MCF 10A (cell line): ENCODE data around the gene UGCG. TPM values are rescaled to one million over a fixed set of nuclear protein-coding genes. Genes with fewer than 3 reads are reported as not detected.

ENCODE experiments used
- BruUV-seq: library from RNA; stranded (reverse); fragments of 400-500 nt; replicated peaks from 2 replicates; lab custom pipeline; 2021; lab: Mats Ljungman, UMichigan
- CTCF ChIA-PET: fragments of 300-600 bp; sonication (Branson Sonifier 250); formaldehyde crosslinking; extraction: SDS; loops from one replicate; lab custom pipeline; 2021; ENCODE audit warnings: antibody characterized with exemption, inconsistent platforms; lab: Yijun Ruan, JAX
- POLR2A ChIA-PET: fragments of 300-600, 350-650 bp; sonication (Branson Sonifier 250); formaldehyde crosslinking; extraction: SDS; loops from one replicate; lab custom pipeline; 2020; ENCODE audit warnings: antibody characterized with exemption, inconsistent platforms; lab: Yijun Ruan, JAX
- DNase-seq: peaks from one replicate; pipeline ENCODE4 v3.0.0-alpha.2; 2018; ENCODE audit not compliant: unreplicated experiment
- H3K27ac Mint-ChIP-seq: one replicate; pipeline ENCODE4 v1.8.0; 2022; ENCODE audit warnings: mild to moderate bottlenecking, low read depth, mixed read lengths; ENCODE audit not compliant: unreplicated experiment
- H3K27me3 Mint-ChIP-seq: one replicate; pipeline ENCODE4 v1.8.0; 2022; ENCODE audit warnings: mixed read lengths; ENCODE audit not compliant: insufficient read depth, unreplicated experiment
- H3K36me3 Mint-ChIP-seq: one replicate; pipeline ENCODE4 v1.8.0; 2022; ENCODE audit warnings: mild to moderate bottlenecking, moderate library complexity, mixed read lengths; ENCODE audit not compliant: insufficient read depth, unreplicated experiment
- H3K4me1 Mint-ChIP-seq: one replicate; pipeline ENCODE4 v1.8.0; 2022; ENCODE audit warnings: mixed read lengths; ENCODE audit not compliant: insufficient read depth, unreplicated experiment
- H3K4me3 Mint-ChIP-seq: one replicate; pipeline ENCODE4 v1.8.0; 2022; ENCODE audit warnings: mild to moderate bottlenecking, moderate library complexity, mixed read lengths; ENCODE audit not compliant: unreplicated experiment
- H3K9me3 Mint-ChIP-seq: one replicate; pipeline ENCODE4 v1.8.0; 2022; ENCODE audit warnings: mixed read lengths; ENCODE audit not compliant: unreplicated experiment
- CTCF ChIP-seq: fragments of 200-600 bp; IDR thresholded peaks from one replicate; pipeline ENCODE4 v1.8.0; 2022; ENCODE audit warnings: antibody characterized with exemption, mild to moderate bottlenecking; ENCODE audit not compliant: unreplicated experiment
- intact Hi-C: fragments of 100-400 bp; cut with micrococcal nuclease; formaldehyde crosslinking; loops from 2 replicates; pipeline ENCODE4 v1.14.1; 2022
- total RNA-seq: library from RNA; stranded (reverse); gene quantifications from 2 replicates; pipeline ENCODE4 v1.2.3, GENCODE V29; 2022

The UGCG gene
- total RNA-seq, 1 experiment from 2014 or later: 29.5 TPM

GRCh38 chr9:111966124-111966723 lies 69.6 kb downstream of the UGCG start:
- POLR2A ChIA-PET: interaction anchor here (0.9 to 2.1 kb wide), 6 partner anchors 47 to 366 kb away, joined by 3 to 7 read pairs (median 4); partner anchors contain the start of gene UGCG
- no peak for TF ChIP-seq CTCF
- no peaks in the 10 kb centered on the region for H3K27me3 Mint-ChIP-seq
- CTCF ChIA-PET: interaction anchor here (0.5 to 0.7 kb wide), 3 partner anchors 86 to 441 kb away, joined by 3 to 5 read pairs (median 3); no protein-coding TSS in a partner anchor
- DNase-seq: no peak
- intact Hi-C loops: loop anchor here (5.0 kb wide), 1 partner anchor 46 kb away; no protein-coding TSS in a partner anchor
- BruUV-seq: no TSS peak
- H3K4me3 Mint-ChIP-seq: no peak overlapping the region
- peaks cover 13% of the 10 kb centered on the region for H3K36me3 Mint-ChIP-seq
- peak overlapping the region; percentile 91 for H3K27ac Mint-ChIP-seq
- no peaks in the 10 kb centered on the region for H3K9me3 Mint-ChIP-seq
- H3K4me1 Mint-ChIP-seq: peaks cover 23% of the 10 kb centered on the region

- no TSS peak for BruUV-seq
- H3K4me3 Mint-ChIP-seq: no peak overlapping the region
- intact Hi-C loops: loop anchor here (5.0 kb wide), 1 partner anchor 45 kb away; no protein-coding TSS in a partner anchor
- peak; percentile 69 for DNase-seq
- TF ChIP-seq CTCF: no peak
- H3K9me3 Mint-ChIP-seq: no peaks in the 10 kb centered on the region
- H3K27ac Mint-ChIP-seq: no peak overlapping the region
- ChIA-PET CTCF (interaction anchor here (0.6 to 0.7 kb wide), 2 partner anchors 86 to 440 kb away, joined by 3 to 5 read pairs; no protein-coding TSS in a partner anchor), POLR2A (interaction anchor here (0.7 to 2.1 kb wide), 7 partner anchors 12 to 365 kb away, joined by 3 to 7 read pairs (median 3); partner anchors contain the start of gene UGCG)
- peaks cover 18% of the 10 kb centered on the region for H3K4me1 Mint-ChIP-seq
- no peaks in the 10 kb centered on the region for H3K27me3 Mint-ChIP-seq
- H3K36me3 Mint-ChIP-seq: peaks cover 13% of the 10 kb centered on the region
Measured at GRCh38 chr9:111966861-111967291, 70.3 kb downstream of the UGCG start.

GRCh38 chr9:111967621-111968020 lies 71.0 kb downstream of the UGCG start:
- Mint-ChIP-seq H3K4me3 (no peak overlapping the region), H3K9me3 (no peaks in the 10 kb centered on the region), H3K27ac (no peak overlapping the region), H3K27me3 (no peaks in the 10 kb centered on the region), H3K36me3 (peaks cover 13% of the 10 kb centered on the region), H3K4me1 (peaks cover 18% of the 10 kb centered on the region)
- BruUV-seq: no TSS peak
- POLR2A ChIA-PET: interaction anchor here (0.7 to 2.1 kb wide), 5 partner anchors 11 to 161 kb away, joined by 3 to 7 read pairs (median 4); partner anchors contain the start of gene UGCG
- DNase-seq: no peak
- intact Hi-C loops: loop anchor here (5.0 kb wide), 1 partner anchor 45 kb away; no protein-coding TSS in a partner anchor
- CTCF ChIA-PET: no interaction called here
- no peak for TF ChIP-seq CTCF

GRCh38 chr9:111969061-111969460 lies 72.4 kb downstream of the UGCG start:
- Mint-ChIP-seq H3K36me3 (peaks cover 13% of the 10 kb centered on the region), H3K9me3 (no peaks in the 10 kb centered on the region), H3K4me1 (peaks cover 18% of the 10 kb centered on the region), H3K27ac (no peak overlapping the region), H3K27me3 (no peaks in the 10 kb centered on the region), H3K4me3 (no peak overlapping the region)
- POLR2A ChIA-PET: no interaction called here
- TF ChIP-seq CTCF: no peak
- CTCF ChIA-PET: interaction anchor here (0.6 kb wide), 1 partner anchor 140 kb away, joined by 3 read pairs; no protein-coding TSS in a partner anchor
- intact Hi-C loops: loop anchor here (5.0 kb wide), 1 partner anchor 43 kb away; no protein-coding TSS in a partner anchor
- DNase-seq: peak; percentile 70
- no TSS peak for BruUV-seq
